ENCODE results near the gene BAIAP2L1. TPM values are rescaled to one million over a fixed set of nuclear protein-coding genes. Genes with fewer than 3 reads are reported as not detected.
A peak's percentile ranks its signal among the peaks of the same experiment; 100 is the strongest.

BAIAP2L1 gene
- total and polyA plus RNA-seq, 9 of the 15 experiments (the other 6 are each of a cell fraction or from before 2014, with no cell fraction given), result 4.2 to 29.8 (median 15.5) TPM

- H3K4me1 ChIP-seq (replicated peaks in 1 of 2; ENCODE audit: control insufficient read depth in 2 of 2, insufficient read depth in 2 of 2, low read length in 2 of 2), result peaks cover 3 to 7% of the 10 kb centered on the region in 2 experiments; a peak in 4 of 5 replicates
- CTCF ChIA-PET (ENCODE audit: low intra/inter-chr PET ratio), result no interaction called here
- WGBS (ENCODE audit: insufficient coverage, low coverage, missing lambda C conversion rate), result 38% methylated on average over 11 of the region's 11 CpGs
Measured at GRCh38 chr7:98365863-98366561, 34.9 kb downstream of the BAIAP2L1 start.

More at GRCh38 chr7:98365863-98366561, 34.9 kb downstream of the BAIAP2L1 start:
- no peaks in the 10 kb centered on the region for H3K9me3 ChIP-seq (replicated peaks; ENCODE audit: control insufficient read depth, insufficient read depth, low read depth, low read length)
- DNase-seq (ENCODE audit: extremely low read depth in 1 of 4, low spot score in 3 of 4) (peak in 1 of 4 experiments; percentile 39), FAIRE-seq (no peak), ATAC-seq (peak; percentile 68)
- H3K36me3 ChIP-seq (ENCODE audit: control insufficient read depth, insufficient read depth, low read length), result no peaks in the 10 kb centered on the region
- H3K9ac ChIP-seq (ENCODE audit: insufficient read depth in 1 of 2, low read depth in 2 of 2, low read length in 2 of 2), result 0 out of 4 replicates have a peak overlapping the region, but pooled peaks of 1 of the 2 experiments have one; percentile 6
- H3K4me3 ChIP-seq, result no peak overlapping the region
- H3K9me1 ChIP-seq (ENCODE audit: control insufficient read depth, insufficient read depth, low read length), result no peaks in the 10 kb centered on the region
- no peaks in the 10 kb centered on the region for H4K20me1 ChIP-seq (replicated peaks; ENCODE audit: control insufficient read depth, insufficient read depth, low read length)
- BruUV-seq (replicated peaks), result no TSS peak
- intact Hi-C loops (cut with micrococcal nuclease), result no loop called here
- POLR2A ChIA-PET, result no interaction called here
- no peaks in the 10 kb centered on the region for H3K79me2 ChIP-seq (ENCODE audit: control insufficient read depth, insufficient read depth, low read length)
- peaks cover 0 to 8% of the 10 kb centered on the region in 2 experiments; a peak in 1 of 5 replicates for H3K27me3 ChIP-seq (ENCODE audit: control insufficient read depth in 2 of 2, insufficient read depth in 2 of 2, low read length in 2 of 2)
- H2AFZ ChIP-seq (ENCODE audit: low read depth, low read length), result no peak overlapping the region
- H3K4me2 ChIP-seq (ENCODE audit: insufficient read depth, low read length), result no peak overlapping the region
- H3K27ac ChIP-seq (ENCODE audit: extremely low read depth, low read depth, low read length), result no peak overlapping the region
- TF ChIP-seq BHLHE40 (IDR thresholded peaks at IDR 0.05; ENCODE audit: low read length), result 0 out of 2 replicates have a peak, but pooled peaks have one; percentile 15
- TF ChIP-seq ZNF408 (CRISPR knock-in tag; IDR thresholded peaks at IDR 0.05; ENCODE audit: low read depth), result no peak
- TF ChIP-seq KAT8 (IDR thresholded peaks at IDR 0.05; ENCODE audit: low read depth), result no peak
- no peak for TF ChIP-seq SIN3B (IDR thresholded peaks at IDR 0.05; ENCODE audit: low read depth)
- peak; percentile 77 for TF ChIP-seq NFIC (IDR thresholded peaks at IDR 0.05)
- no peak for TF ChIP-seq KLF10 (CRISPR knock-in tag; IDR thresholded peaks at IDR 0.05)
- TF ChIP-seq PRDM10 (IDR thresholded peaks at IDR 0.05; ENCODE audit: partially characterized antibody), result no peak
- TF ChIP-seq KLF16 (IDR thresholded peaks at IDR 0.05), result no peak
- TF ChIP-seq MCM2 (IDR thresholded peaks at IDR 0.05; ENCODE audit: low read depth), result no peak
- TF ChIP-seq WHSC1 (IDR thresholded peaks at IDR 0.05; ENCODE audit: low read length), result no peak
- no peak for TF ChIP-seq MAFG (tag; conservative IDR thresholded peaks at IDR 0.05)
- no peak for TF ChIP-seq GATAD2B (IDR thresholded peaks at IDR 0.05; ENCODE audit: borderline replicate concordance)
- TF ChIP-seq SUPT5H (IDR thresholded peaks at IDR 0.05), result no peak
- in situ Hi-C loops (cut with MboI), result no loop called here
